ENCODE results near the gene BRICD5.

GRCh38 chr16:2196981-2197511, 13.6 kb downstream of the BRICD5 start:
- TF ChIP-seq CTCF (IDR thresholded peaks at IDR 0.05) (no peak), POLR2A (IDR thresholded peaks at IDR 0.05) (no peak)

All from thyroid gland (tissue), 4 donors.